HG02870 (cell line): Measurements from ENCODE around the gene ADCY5.

Source experiments
- ATAC-seq: cut with Tn5 transposase; IDR thresholded peaks from one replicate; pipeline ENCODE4 v1.9.1; 2021; ENCODE audit warnings: mild to moderate bottlenecking, moderate library complexity; ENCODE audit not compliant: unreplicated experiment

ADCY5 gene

DNA sequence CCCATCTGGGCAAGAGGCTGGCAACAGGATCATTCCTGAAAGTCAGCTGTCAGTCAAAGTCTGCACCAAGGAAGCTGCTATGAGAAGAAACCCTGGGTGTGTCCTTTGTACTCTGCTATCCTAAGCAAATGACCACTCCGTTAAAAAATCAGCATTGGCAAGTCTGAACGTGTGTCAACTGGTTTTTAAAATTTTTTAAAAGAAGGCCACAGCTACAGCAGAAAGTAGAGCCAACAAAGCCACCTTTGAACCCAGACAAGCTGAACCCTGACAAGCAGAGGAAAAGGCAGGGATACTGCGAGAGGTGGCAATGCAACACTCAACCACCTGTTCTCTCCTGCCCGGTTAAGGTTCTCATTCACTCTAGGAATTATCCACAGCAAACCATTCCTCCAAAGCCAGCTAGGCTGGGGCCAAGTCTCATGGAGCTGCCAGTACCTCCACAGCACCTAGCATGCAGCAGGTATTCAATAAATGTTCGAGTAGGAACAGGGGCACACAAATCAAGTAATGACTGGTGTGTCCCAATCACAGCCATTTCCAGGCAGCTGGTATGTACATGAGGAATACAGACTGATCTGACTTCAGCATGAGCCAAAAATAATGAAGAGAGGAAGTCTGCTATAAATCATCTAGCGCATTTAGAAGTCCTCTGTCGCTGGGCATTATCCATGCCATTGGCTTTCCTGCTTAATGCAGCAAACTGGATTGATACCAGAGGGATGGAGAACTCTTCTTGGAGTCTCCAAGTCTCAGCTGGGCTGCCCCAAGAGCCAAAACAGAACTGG lies 76.0 kb downstream of the ADCY5 start:
- no peak for ATAC-seq

DNA sequence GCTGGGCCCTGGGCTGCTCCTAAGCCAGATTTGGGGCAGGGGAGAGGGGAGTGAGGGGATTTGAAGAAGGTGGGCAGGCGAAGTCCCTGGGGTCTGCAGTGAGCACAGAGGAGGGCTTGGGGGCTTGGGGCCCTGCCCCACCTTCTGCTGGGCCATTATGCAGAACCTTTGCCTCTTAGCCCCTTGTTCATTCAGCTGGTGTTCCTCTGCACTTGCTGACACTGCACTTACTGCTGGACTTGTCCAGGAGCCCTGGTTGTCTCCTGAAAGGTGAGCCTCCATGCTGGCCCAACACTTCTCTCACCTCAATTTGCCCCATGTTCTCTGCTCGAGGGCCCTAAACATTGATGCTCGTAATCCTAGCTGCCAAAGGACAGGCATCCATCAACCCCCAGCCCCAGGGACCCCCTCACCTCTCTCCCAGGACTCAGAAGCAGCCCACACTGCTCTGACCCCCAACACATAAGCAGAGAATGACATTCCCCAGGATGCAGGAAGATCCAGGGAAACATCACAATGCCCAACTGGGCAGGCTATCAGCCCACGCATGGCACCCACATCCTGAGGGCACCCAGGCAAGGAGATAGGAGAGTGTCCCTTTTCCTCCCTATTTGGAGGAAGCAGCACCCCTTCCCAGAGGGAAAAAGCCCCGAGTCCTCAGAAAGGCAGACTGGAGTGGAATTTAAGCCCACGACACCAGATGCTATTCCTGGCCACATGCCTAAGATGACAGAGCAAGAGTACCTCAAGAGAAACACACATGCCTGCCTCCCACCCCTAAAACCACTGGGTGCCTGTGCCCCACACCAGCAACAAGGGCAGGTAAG lies 76.8 kb downstream of the ADCY5 start:
- ATAC-seq: no peak

DNA sequence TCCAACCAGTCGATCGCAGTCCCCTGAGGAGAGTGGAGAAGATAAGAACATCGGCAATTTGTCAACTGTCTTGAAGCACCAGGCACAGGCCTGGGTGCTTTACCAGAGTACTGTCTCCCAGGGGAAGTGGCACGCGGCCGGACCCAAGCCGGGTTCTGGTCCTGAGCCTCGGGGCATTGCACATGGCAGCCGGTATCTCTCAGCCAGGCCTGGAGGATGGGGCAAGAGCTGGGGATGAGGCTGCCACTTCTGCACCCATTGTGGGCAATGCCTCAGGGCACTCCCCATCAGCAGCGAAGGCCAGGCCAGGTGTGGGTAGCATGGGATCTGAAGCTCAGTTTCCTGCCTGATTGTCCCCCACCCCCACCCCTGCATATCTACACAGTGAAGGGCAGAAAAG lies 77.5 kb downstream of the ADCY5 start:
- ATAC-seq: no peak

DNA sequence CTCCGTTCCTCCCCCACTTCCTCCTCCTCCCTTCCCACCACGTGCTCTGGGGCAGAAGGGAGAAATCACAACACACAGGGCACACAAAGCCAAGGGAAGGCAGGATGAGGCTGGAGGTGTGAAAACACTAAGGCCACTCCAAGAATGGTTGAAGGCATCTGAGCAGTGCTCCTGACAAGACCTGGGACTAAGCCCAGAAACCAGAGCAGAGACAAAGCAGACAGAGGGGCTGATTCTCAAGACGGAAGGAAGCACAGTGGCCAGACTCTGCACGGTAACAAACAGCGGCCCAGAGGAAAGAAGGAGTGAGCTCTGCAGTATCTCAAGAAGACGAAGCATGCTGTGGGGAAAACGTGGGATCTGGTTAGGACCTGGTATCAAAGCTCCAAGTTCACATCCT lies 78.1 kb downstream of the ADCY5 start:
- ATAC-seq: no peak

DNA sequence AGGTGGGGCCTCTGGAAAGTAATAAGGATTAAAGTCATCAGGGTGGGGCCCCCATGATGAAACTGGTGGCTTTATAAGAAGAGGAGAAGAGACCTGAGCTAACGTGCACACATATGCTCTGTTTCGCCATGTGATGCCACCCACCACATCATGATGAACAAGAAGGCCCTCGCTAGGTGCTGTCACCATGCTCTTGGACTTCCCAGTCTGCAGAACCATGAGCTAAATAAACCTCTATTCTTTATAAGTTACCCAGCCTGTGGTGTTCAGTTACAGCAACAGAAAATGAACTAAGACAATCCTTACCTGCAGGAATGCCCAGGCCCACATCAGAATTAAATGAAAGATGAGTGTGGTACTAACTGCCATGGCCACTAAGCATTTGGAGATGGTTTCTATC lies 79.8 kb downstream of the ADCY5 start:
- ATAC-seq: no peak

DNA sequence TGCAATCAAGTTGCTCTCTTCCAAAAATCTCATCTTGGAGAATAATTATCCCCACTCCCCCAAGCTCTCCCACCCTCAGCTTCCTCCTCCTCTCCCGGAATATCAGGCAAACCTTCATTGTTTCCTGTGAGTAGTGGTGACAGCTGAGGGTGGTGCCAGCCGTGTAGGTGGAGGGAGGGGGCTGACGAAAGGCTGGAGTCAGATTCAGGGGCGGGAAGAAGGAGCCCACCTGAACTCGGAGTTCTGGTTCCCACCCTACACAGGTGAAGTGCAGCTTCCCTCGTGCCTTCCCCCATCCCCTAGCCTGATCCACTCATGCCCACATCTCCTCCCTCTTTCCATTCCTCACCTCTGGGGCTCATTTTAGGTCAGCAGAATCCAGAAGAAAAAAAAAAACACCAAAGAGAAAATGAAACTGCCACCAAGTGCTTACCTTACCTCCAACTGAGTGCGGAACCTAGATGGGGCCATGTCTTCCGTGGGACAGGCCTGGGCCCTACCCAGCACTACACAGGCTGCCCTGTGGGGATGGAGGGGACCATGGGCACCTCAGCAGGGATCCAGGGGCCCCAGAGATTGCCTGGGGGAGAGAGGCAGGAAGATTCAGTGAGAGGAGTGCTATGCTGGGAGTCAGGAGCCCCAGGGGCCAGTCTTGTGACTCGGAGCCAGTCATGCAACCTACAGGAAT lies 81.3 kb downstream of the ADCY5 start:
- no peak for ATAC-seq

DNA sequence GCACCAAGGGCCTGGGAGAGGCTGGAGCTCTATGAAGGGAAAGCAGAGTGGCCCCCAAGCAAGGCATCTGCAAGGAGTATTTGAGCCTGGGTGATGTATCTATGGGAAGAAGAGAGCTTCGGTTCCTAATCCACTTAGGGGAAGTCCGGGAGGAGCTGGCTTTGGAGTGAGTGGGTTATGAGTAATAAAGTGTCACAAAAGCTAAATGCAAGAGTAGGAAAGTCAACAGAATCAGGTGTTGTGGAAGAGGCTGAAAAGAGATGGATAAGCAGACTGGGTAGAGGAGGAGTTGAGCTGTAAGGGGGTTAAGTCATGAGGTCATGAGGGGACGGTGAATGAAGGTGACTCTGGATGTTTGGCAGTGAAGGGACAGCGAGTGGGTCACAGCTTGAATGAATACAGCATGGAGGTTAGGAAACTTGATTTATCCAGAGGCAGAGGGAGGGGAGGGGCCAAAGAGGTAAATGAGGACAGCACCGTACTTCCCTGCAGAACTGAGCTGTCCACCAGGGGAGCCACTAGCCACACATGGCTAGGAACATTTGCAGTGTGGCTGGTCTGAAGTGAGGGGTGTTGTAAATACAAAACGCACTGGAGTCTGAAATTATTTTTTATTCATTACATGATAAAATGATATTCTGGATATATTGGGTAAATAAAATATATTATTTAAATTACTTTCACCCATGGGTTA lies 83.3 kb downstream of the ADCY5 start:
- ATAC-seq: no peak

DNA sequence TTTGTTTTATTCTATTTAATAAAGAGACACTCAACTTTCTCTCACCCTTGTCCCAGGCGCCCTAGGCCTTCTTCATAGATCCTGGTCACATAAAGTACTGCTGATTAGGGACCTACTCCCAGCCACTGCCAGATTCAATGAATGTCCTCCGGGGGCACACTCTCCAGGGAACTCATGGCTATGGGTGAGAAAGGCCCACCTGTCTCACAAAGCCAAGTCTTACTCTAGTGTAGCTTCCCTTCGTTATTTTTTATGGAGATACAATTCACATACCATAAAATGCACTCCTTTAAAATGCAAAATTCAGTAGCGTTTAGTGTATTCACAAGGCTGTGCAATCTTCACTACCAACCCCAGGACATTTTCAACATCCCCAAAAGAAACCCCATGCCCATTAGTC lies 87.8 kb downstream of the ADCY5 start:
- no peak for ATAC-seq

DNA sequence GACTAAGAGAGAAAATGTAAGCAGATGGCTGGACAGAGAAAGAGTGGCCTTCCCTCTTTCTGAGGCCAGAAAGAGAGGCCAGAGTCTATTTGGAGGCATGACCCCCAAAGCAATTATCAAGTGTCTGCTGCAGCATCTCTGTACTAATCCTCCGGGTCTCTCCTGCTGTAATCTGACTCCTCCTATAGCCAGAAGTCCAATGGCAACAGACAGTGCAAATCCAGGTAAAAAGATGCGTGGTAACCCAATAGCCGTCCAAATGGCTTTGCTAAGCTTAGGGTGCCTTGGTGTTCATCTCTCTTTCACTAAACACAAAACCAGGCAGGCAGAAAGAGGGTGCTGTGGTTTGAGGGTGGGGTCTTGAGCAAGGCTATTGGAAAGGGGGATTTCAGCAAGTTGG lies 91.6 kb downstream of the ADCY5 start:
- no peak for ATAC-seq

DNA sequence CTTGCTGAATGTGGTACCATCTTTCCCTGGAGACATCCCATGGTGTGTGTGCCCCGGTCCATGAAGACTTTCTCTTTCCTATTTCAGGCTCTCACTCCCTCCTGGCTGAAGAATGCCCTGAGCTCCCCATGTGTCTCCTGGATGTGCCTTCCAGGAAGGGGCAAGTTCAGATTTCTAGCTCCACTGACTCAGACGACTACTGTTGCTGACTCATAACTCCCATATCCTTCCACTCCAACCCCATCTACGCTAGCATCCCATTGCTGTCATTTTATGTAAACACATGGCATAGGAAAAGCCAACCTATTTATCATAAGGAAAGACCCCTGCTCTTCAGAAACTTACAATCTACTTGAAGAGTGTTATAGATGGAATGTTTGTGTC lies 95.0 kb downstream of the ADCY5 start:
- no peak for ATAC-seq

DNA sequence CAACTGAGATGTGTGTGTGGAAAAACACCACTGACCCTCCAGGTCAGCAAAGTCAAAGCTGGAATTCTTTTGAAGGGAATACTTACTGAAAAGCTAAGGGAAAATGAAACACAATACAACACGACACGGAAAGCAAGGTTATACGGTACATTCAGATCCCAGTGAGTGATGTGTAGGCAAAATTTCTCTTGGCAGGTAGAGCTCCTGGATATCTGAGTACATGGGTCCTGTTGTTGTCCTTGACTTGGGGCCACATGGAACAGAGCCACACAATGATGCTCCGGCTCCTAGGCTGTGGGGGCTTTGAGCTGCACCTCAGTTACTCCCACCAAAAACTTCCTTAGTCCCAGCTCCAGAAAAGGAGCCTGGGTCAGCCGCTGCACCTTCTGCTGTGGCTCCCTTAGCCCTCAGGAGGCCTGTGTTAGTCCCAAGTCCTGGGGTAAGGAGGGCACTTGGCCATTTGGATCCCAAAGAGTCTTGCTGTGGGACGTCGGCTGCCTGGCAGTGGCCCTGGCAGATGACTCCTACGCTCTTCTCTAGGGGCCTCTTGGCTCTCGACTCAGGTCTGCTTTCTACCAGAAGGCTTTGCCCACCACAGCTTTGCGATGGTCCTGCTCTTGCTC lies 95.6 kb downstream of the ADCY5 start:
- ATAC-seq: no peak

DNA sequence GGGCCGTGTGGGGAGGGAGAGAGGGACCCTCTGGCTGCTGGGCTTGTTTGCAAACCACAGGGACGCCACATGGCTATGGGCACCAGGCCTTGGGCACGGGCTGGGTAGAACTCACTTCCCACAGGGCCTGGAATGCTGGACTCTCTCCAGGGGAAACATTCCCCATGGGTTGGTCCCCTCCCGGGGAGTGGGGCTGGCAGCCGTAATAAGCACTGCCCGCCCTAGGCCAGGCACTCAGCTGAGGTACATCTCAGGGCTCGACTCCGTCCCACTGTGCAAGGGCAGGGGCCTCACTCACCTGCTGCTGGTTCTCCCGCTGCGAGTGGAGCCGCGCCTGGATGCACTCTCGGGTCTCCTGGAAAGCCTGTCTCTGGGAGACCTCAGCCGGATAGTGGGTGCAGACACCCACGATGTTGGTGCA lies 96.7 kb downstream of the ADCY5 start:
- no peak for ATAC-seq

DNA sequence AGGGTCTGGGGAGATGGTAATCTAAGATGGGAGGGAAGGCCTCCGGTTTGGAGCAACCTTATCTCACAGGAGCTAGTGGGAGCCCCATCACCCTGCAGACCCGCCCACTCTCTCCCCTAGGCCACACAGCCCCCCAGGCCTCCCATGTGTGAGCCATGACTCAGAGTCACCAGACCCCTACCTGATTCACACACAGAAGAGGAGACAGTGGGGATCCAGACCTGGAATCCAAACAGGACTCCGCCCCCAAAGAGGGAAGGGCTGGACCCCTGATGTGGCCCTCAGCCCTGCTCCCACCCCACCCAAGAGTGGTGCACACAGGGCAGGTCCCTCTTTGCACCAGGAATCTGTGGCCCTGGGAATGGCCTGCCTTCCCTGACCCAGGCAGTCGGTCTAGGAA lies 97.4 kb downstream of the ADCY5 start:
- ATAC-seq: no peak

DNA sequence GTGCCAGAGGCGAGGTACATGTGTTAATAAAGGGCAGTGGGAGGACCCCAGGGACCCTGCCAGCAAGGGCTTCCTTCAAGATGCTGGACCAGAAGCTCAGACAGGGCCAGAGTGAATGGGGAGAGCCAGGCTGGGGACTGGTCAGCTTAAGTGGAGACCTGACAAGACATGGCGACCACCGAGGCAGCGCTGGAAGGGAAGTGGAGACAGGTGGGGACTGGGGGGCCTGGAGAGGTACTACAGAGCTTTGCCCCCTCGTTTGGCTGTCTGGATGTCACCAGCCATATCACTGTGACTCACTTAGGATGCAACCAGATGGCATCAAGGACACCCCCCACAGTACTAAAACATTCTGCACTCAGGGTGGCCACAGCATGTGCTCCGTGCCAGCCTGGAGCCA lies 97.9 kb downstream of the ADCY5 start:
- ATAC-seq: no peak

DNA sequence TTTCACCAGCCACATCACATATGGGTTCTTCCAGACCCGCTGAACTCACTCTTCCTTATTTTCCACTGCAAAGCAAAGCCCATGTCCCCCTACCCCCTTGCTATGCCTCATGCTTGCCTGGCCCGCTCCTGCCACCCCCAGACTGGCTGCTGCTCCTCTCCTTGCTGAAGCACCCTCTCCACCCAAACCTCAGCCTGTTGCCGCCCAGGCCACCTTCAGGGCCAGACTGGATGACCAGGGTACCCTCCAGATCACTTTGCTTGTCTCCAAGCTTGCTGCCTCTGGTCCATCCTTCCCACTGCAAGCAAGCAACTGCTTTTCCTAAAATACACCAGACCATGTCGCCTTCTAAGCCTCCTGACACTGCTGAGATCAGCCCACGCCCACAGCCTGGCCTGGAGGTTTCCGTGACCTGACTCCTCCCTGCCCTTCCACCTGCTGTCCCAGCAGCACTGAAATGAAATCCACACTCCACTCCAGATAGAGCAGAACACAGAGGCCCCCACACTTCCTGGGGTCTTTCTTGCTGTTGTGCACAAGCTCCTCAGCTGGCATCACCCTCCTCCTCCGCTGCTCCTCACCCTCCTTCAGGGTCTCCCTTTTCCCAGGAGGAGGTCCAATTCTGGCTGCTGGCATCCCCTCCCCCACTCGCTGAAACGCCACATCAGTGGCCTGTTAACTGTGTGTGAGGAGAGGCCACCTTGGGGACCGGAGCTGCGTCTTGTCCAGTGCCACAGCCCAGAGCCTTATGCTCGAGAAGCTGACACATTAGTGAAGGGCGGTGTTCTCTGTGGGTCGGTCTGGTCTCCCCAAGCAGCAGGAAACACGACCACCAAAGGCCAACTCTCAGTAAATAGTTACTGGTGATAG lies 99.1 kb downstream of the ADCY5 start:
- no peak for ATAC-seq

DNA sequence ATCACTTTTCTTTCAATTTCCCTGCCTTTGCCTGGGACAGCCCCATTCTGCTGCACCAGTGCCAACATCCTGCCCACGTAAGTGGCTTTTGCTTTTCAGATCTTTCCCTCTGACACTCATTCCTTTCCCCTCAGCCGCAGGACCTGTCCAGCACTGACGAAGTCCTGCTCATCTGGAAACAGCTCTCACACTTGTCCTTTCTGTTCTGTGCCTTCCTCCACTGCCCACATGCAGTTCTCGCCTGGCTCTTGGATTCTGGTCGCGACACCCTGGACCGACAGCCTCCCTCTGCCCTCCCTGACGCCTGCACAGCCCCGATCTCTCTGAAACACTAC lies 99.7 kb downstream of the ADCY5 start:
- ATAC-seq: no peak

DNA sequence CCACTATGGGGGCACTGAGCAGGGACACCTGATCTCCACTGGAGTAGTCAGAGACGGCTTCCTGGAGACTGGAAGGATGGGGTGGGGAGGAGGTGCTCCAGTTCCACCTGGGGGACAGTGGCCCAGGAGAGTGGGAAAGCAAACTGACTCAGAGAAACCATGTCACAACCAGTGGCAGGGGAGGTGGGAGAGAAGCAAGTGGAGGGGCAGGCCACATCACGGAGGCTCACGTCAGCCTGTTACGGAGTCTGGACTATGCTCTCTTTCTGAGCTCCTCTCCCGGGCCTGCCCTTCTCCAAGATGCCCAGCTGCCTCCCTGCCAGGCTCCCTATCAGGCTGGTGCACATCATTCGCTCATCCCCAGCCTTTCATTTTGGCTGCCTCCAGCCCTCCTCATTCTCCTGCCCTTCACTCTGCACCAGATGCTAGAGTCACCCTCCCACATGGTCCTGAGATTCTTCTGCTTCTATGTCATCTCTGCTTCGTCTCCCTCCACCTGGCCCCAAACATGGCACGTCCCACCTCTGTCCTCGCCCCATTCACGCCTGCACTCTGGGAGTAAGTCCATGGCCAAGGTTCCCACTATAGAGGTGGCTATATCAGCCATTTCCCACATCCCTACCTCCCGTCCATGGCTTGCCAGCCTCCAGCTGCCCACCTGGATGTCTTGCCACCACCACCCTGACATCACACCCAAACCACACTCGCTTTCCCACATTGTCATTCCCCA lies 100.3 kb downstream of the ADCY5 start:
- no peak for ATAC-seq

DNA sequence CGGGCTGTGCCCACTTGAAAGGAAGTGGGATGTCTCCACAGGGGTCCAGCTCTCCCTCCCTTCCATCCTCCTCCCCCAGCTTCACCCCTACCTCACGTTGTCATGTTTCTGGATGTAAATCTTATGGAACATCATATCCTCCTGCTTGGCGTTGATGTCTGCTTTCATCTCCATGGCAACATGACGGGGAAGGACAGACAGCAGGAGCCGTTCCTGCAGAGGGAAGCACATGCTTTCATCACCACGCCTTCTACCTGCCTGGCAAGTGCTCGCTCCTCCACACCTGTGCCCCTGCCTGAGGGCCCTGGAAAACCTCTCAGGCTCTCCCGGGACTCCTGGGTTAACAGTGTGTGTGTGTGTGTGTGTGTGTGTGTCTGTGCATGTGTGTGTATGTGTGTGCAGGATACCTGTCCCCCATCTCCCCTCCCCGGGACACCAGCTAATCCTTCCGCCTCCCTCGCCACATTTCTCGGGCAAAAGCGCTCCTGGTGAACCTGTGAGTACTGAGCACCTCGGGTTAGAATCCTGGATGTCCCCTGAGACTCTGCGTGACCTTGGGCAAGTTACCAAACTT lies 101.1 kb downstream of the ADCY5 start:
- ATAC-seq: no peak

DNA sequence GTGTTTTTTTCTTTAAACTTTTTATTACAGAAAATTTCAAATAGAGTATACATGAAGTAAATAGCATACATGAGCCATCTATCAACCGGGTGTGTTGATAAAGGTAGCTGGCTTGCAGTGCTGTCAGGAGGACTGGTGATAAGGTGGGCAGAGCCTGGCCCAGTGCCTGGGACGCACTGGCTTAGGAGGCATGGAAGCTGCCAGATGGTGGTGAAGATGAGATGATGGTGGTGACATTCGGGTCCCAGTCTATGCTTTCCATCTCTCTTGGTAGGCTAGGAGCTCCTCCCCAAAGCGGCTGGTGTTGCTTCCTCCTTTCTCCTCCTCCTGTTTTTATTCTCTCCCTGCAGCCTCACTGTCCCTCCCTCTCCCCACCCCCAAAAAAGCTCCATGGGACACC lies 101.7 kb downstream of the ADCY5 start:
- no peak for ATAC-seq
